ENCODE measurements around the gene MAP3K3.

Gene MAP3K3

GRCh38 chr17:63621684-63622573 is at the start of gene MAP3K3:
MAP3K3 (plus strand) TSS chr17:63622417; CDS start chr17:63622760, 343 bp downstream.
- FAIRE-seq: peak; percentile 99

GRCh38 chr17:63573634-63574033 is 48.6 kb upstream of the MAP3K3 start:
- DNase-seq (ENCODE audit: extremely low spot score, insufficient read length, low read depth) (no peak), FAIRE-seq (no peak)

More at GRCh38 chr17:63621684-63622573, at the start of gene MAP3K3:
- peak; percentile 98 for DNase-seq (ENCODE audit: extremely low spot score, insufficient read length, low read depth)

DNA sequence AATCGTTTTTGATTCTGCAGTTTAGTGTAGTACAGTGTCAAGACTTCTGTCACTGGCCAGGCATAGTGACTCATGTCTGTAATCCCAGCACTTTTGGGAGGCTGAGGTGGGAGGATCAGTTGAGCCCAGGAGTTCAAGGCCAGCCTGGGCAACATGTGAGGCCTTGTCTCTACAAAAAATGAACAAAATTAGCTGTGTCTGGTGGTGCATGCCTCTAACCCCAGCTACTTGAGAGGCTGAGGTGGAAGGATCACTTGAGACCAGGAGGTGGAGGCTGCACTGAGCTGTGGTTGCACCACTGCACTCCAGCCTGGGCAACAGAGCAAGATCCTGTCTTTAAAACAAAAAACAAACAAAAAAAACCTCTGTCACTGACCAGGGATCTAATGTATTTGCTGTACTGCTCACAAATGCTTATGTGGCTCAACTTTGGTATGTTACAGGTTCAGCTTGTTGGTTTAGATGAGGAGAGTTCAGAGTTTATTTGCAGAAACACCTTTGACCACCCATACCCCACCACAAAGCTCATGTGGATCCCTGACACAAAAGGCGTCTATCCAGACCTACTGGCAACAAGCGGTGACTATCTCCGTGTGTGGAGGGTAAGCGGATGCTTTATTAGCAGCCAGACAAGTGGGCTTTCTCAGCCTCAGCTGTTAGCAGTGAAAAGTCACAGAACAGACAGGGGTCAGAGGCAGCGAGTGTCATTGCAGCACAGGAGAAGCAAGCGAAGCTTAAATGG is 44.0 kb upstream of the MAP3K3 start:
- FAIRE-seq (no peak), DNase-seq (ENCODE audit: extremely low spot score, insufficient read length, low read depth) (no peak)

- FAIRE-seq: no peak
- DNase-seq (ENCODE audit: extremely low spot score, insufficient read length, low read depth): no peak
Measured at GRCh38 chr17:63578769-63579111, 43.5 kb upstream of the MAP3K3 start.

- no peak for DNase-seq (ENCODE audit: extremely low spot score, insufficient read length, low read depth)
Measured at GRCh38 chr17:63579633-63580032, 42.6 kb upstream of the MAP3K3 start.

DNA sequence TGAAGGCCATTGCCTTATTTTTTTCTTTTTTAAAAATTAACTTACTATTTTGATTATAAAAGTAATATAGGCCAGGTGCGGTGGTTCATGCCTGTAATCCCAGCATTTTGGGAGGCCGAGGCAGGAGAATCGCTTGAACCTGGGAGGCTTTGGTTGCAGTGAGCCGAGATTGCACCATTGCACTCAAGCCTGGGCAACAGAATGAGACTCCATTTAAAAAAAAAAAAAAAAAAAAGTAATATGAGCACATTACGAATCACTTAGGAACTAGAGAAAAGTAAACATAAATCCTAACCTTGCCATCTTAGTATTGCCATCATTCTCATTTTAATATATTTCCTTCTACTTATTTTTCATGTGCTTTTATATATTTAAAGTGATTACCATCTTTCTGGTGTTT is 34.4 kb upstream of the MAP3K3 start:
- no peak for FAIRE-seq
- DNase-seq (ENCODE audit: extremely low spot score, insufficient read length, low read depth): no peak

More at GRCh38 chr17:63579633-63580032, 42.6 kb upstream of the MAP3K3 start:
- FAIRE-seq: no peak

- FAIRE-seq (no peak), DNase-seq (ENCODE audit: extremely low spot score, insufficient read length, low read depth) (no peak)
Measured at GRCh38 chr17:63588797-63589196, 33.4 kb upstream of the MAP3K3 start.

DNA sequence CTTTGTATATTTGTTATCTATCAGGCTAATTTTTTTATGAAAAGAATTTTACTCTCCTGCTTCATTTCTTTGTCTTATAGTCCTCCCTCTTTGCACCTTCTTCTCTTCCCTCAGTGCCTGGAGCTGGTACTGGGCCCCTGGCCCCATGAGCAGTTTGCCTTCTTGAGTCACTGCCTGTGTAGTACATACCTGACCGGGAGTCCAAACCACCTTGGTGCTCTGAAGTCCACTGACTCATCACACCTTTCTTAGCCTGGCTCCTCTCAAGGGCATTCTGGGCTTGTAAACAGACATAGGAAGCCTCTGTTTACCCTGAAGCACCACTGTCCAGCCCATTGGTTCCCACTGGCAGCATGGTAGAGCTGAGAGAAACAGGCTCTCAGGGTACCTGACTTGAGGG is 32.6 kb upstream of the MAP3K3 start:
- FAIRE-seq (no peak), DNase-seq (ENCODE audit: extremely low spot score, insufficient read length, low read depth) (no peak)

GRCh38 chr17:63592797-63593196 is 29.4 kb upstream of the MAP3K3 start:
- no peak for FAIRE-seq
- no peak for DNase-seq (ENCODE audit: extremely low spot score, insufficient read length, low read depth)

DNA sequence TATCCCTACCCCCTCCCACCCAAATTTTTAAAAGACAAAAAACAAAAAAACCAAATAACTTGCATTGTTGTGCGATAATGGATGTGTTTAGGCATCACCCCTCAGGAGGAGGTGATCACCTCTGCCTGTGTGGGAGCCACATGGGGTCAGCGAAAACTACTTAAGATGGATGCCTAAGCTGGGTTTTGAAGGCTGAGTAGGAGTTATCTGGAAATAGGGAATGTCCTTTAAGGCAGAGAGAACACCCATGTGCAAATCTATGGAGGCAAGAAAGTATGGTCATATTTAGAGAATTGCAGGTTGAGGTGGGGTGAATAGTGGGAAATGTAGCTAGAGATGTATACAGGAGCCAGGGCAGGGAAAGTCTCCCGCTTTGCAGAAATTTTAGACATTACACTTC is 27.1 kb upstream of the MAP3K3 start:
- no peak for FAIRE-seq
- no peak for DNase-seq (ENCODE audit: extremely low spot score, insufficient read length, low read depth)

DNA sequence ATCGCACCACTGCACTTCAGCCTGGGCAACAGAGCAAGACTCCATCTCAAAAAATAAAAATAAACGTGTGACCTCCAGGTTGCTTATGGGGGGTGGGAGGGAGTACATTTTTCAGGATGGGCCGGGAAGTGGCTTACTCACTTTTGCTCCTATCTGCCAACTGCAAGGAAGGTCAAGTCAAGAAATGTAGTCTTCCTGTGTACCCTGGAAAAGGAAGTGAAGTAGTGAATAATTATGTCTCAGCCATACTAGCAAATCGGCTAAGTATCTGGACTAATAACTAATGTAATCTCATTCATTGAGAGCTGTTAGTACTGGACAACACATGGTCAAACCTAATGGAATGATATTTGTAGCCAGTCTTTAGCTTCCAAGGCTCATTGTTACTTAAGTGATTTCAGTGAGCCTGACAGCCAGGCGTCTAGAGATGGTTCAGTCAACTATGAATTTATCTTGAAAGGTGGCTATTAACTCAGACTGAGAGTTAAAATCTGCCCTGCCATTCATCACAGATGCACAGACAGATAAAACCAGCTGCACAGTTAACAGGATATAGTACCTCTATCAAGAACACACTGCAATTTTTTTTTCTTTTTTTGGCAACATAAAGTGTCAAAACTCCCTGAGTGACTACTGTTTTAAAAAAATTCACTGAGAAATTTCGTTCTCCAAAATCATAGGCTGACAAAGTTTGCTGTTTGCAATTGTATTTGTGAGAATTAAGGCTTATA is 25.2 kb upstream of the MAP3K3 start:
- DNase-seq (ENCODE audit: extremely low spot score, insufficient read length, low read depth) (no peak), FAIRE-seq (no peak)

DNA sequence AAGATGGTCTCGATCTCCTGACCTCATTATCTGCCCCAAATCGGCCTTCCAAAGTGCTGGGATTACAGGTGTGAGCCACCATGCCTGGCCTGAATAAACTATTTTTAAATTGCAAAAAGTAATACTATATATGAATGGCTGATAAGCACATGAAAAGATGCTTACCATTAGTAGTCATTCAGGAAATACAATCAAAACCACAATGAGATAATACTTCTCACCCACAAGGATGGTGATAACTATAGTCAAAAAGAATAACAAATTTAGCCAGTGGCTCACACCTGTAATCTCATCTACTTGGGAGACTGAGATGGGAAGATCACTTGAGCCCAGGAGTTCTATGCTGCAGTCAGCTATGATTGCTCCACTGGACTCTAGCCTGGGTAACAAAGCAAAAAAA is 23.9 kb upstream of the MAP3K3 start:
- no peak for FAIRE-seq

GRCh38 chr17:63600569-63601438 is 21.4 kb upstream of the MAP3K3 start, which contains the start of gene TACO1:
TACO1 (plus strand) TSS chr17:63600895; CDS start chr17:63601084, 189 bp downstream.
- FAIRE-seq (peak; percentile 79), DNase-seq (ENCODE audit: extremely low spot score, insufficient read length, low read depth) (peak; percentile 77)

More for the DNA sequence above, 23.9 kb upstream of the MAP3K3 start:
- no peak for DNase-seq (ENCODE audit: extremely low spot score, insufficient read length, low read depth)

- FAIRE-seq: no peak
- no peak for DNase-seq (ENCODE audit: extremely low spot score, insufficient read length, low read depth)
Measured at GRCh38 chr17:63601439-63602371, 20.5 kb upstream of the MAP3K3 start.

GRCh38 chr17:63609816-63610573 is 12.2 kb upstream of the MAP3K3 start:
- no peak for FAIRE-seq
- no peak for DNase-seq (ENCODE audit: extremely low spot score, insufficient read length, low read depth)

DNA sequence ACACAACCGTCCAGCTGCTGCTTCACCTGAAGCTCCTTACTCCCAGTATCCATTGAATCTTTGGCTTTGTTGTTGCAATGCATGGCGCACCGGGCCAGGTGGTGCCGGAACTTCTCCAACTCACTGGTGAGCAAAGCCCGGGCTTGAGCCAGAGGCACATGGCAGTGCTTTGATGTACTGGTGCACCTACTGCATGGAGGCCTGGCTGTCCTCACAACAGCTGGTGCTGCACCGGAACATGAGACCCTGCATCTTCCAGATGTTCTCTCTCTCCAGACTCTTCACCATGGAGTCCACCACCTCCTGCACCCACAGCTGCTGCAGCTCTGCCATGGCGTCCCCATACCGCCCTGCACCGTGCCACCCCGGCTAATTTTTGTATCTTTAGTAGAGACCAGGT is 11.4 kb upstream of the MAP3K3 start:
- FAIRE-seq (no peak), DNase-seq (ENCODE audit: extremely low spot score, insufficient read length, low read depth) (no peak)

GRCh38 chr17:63611354-63611753 is 10.9 kb upstream of the MAP3K3 start:
- no peak for FAIRE-seq
- no peak for DNase-seq (ENCODE audit: extremely low spot score, insufficient read length, low read depth)

- no peak for FAIRE-seq
- no peak for DNase-seq (ENCODE audit: extremely low spot score, insufficient read length, low read depth)
Measured at GRCh38 chr17:63613663-63614062, 8.6 kb upstream of the MAP3K3 start.

All from GM18507 (cell line).